HG03139 (cell line): ENCODE measurements around the gene COQ8A.
"Not testable (repeated sequence)": the region's sequence is repeated elsewhere in the genome, so short reads cannot be mapped to it uniquely, and the experiment has no call there.

Experiments used
- ATAC-seq: cut with Tn5 transposase; IDR thresholded peaks from one replicate; pipeline ENCODE4 v1.9.1; 2021; ENCODE audit not compliant: unreplicated experiment

The COQ8A gene

DNA sequence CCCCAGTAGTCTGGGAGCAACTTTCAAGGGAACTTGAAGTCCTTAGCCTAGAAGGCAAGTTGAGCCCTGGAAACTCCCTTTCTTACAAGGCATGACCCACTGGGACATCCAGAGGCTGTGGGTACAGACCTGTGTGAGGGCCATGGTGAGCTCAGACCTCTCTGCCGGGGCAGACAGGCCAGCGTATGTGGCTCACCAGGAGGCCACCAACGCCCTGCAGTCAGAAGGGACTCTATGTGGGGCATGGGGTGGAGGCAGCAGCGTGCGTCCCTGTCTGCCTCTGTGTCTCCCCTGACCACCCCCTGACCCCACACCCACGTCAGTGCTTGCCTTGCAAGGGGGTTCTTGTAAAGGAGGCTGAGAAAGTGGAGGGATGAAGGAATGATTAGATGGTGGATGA, 10.8 kb downstream of the COQ8A start:
- ATAC-seq = no peak

DNA sequence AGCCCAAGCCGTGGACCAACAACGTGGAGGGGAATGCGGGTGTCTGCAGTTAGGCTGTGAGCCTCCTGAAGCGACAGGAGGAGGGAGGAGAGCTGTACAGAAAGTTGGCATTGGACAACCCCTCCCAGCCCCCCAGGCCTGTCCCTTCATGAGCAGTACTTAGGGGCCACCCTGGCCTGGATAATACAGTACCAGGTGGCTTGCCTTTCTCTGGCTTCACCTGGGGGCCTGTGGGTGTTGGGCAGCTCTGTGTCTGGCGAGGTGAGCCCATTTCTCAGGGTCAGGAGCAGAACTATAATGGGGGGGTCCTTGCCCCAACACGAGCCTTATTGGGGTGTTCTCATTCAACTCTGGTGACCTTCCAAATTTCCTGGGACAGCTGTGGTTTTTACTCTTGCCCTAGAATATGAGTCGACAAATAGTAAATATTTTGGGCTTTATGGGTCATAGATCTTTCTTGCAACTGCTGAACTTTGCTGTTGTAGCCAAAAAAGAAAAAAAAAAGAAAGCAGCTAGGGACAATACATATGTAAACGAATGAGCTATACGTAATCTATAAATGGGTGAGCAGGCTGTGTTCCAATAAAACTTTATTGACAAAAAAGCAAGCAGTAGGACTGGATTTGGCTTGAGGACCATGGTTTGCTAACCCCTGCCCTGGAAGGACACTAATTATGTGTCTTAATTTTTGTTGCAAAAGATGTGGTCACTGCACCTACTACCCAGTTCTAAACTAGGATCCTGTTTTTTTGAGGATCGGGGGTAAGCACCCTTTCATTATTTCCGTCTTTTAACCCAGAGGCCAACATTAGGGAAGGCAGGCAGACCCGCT, 11.4 kb downstream of the COQ8A start:
- no peak for ATAC-seq

- no peak for ATAC-seq
Observed at GRCh38 chr1:226952118-226952441, 12.0 kb downstream of the COQ8A start.

DNA sequence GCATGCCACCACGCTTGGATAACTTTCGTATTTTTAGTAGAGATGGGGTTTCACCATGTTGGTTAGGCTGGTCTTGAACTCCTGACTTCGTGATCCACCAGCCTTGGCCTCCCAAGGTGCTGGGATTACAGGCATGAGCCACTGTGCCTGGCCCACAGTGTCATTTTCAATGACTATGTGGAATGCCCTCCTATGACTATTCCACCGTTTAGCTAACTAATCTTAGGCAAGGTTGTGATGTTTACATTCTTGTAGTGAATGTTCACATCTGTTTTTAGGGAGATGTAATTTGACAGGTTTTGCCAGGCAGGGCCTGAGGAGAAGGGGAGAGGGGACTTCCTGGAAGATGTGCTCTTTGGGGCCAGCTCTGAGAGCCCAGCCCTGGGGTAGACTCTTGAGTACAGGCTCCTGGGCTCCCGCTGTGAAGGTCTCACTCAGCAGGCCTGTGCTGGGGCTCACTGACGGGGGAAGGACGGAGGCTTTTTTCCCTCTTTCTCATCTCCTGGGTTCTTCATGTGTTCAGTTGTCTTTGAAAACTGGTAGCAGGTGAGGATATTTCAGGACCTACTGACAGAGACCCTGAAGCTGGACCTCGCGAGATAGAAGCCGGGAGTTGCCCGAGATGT, 13.2 kb downstream of the COQ8A start:
- ATAC-seq = no peak

GRCh38 chr1:226954337-226954736, 14.2 kb downstream of the COQ8A start:
- no peak for ATAC-seq

GRCh38 chr1:226954777-226955176, 14.7 kb downstream of the COQ8A start:
- no peak for ATAC-seq

GRCh38 chr1:226955857-226956256, 15.8 kb downstream of the COQ8A start:
- not testable (repeated sequence) for ATAC-seq

DNA sequence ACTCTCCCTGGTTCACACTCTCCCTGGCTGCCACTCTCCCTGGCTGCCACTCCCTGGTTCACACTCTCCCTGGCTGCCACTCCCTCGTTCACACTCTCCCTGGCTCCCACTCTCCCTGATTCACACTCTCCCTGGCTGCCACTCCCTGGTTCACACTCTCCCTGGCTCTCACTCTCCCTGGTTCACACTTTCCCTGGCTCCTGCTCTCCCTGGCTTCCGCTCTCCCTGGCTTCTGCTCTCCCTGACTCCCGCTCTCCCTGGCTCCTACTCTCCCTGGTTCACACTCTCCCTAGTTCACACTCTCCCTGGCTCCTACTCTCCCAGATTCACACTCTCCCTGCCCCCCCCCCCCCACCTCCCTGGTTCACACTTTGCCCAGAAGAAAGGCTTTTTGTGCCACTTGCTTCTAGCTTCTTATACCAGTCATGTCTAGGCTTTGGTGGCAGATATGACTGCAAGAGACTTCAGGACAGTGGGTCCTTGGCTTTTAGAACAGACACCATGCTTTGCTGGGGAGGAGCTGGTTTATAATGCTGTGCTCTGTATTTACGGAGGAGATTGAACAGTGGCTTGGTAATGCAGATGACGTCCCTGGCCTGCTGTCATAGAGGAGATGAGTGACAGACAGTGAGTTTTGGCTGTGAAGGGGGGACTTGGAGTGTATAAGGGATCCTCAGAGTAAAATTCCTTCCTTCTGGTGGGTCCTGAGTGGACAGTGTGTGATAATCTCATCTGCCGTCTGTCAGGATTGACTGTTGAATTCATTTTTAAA, 17.0 kb downstream of the COQ8A start:
- ATAC-seq = no peak

DNA sequence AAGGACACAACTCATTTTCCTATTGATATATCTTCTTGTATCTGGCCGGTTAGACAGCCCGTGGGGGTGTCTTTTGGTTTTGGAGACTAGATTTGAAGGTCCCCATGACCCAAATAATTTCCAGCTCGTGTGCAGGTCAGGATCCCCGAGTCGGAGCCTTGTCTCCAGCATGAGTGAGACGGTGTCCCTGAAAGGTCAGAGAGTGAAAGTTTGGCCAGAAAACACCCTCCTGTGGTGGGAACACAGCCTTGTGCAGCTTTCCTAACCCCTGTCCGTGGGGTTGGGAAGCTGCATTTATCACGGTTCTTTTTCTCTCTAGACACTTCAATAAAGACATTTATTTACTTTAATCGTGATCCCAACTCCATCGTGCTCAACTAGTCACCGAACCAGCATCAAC, 17.6 kb downstream of the COQ8A start:
- ATAC-seq = no peak

- ATAC-seq = no peak
Observed at GRCh38 chr1:226958300-226958699, 18.2 kb downstream of the COQ8A start.

- ATAC-seq = no peak
Observed at GRCh38 chr1:226960256-226960655, 20.2 kb downstream of the COQ8A start.

DNA sequence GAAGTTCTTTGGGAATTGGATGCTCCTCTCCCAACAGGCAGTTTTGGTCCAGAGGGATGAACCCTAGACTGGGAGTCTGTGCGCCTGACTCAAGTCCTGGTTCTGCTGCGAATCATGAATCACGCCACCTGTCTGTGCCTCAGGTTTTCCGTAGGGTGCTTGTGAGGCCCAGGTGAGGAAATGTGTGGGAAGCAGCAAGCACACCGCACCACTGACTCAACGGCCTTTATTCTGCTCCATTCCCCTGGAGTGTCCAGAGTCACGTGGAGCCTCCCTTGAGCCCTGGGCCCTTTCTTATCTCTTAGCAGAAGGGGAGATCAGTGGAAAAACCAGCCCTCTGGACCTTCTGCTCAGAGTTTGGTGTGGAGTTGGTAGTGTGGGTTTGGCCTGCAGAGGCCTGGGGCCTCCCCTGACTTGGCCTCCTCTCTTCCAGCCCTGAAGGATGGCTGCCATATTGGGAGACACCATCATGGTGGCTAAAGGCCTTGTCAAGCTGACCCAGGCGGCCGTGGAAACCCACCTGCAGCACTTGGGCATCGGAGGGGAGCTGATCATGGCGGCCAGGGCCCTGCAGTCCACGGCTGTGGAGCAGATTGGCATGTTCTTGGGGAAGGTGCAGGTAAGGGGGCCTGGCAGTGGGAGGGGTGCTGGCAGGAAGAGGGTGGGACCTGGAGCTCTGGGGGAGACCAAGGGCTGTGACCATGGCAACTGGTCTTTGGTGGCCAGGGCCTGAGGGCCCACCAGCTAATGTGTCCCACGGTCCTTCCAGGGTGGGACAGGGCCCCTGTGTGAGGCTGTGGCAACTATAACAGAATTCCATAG, 21.1 kb downstream of the COQ8A start:
- no peak for ATAC-seq

DNA sequence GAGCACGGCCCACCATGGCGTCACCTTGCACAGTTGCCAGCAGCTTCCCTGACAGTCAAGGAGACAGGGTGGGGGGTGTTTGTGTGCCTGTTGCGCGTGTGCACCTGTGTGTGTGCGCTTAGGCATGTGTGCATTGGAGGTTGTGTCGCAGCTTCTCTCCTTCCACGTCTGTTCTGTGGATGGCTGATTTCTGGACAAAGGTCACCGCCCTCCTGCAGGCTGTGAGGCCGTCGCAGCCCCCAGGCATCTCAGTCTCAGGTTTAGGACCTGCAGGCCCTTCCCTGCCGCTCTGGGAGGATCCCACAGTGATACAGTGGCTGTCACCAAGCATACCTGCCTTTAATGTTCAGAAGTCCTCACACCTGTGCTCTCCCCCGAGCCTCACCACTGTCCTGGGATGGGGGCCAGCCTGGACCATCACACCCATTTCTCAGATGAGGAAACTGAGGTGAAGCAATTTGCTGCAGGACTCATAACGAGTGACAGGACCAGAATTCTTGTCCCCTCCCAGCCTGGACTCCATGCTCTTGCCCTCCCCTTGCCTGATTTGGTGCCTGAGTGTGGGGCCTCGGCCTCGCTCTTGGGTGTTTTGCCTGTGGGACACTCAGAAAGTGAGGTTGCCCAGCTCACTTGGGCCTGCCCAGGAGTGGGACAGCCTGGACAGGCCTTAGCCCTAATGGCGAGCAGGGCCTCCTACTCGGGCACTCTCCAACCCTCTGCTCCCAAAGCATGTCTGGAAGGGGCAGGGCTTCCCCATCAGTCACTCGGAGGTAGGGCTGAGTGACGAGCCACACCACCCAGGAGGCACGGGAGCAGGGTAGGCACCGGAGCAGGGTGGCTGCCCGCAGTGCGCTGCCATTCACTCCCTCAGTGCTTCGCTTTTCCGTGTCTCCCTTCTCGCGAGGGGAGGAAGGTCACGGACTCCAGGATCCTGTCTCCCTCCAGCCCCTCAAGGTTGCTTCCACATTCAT, 22.6 kb downstream of the COQ8A start:
- ATAC-seq = no peak

DNA sequence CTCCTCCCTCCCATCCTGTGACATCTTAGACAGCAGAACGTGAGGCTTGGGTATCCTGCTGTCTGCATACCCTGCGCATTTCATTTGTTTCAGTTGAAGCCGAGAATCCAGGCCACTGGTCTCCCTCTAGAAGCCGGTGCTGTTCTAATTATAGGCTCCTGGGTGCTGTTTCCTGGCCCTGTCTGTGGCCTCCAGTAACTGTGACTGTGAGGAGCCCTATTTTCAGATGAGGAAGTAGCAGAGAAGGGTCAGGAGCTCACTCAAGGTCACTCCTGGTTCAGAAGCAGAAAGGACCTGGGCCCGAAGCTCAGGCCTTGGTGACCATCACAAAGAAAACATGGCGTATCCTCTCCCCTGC, 24.0 kb downstream of the COQ8A start:
- ATAC-seq = no peak

DNA sequence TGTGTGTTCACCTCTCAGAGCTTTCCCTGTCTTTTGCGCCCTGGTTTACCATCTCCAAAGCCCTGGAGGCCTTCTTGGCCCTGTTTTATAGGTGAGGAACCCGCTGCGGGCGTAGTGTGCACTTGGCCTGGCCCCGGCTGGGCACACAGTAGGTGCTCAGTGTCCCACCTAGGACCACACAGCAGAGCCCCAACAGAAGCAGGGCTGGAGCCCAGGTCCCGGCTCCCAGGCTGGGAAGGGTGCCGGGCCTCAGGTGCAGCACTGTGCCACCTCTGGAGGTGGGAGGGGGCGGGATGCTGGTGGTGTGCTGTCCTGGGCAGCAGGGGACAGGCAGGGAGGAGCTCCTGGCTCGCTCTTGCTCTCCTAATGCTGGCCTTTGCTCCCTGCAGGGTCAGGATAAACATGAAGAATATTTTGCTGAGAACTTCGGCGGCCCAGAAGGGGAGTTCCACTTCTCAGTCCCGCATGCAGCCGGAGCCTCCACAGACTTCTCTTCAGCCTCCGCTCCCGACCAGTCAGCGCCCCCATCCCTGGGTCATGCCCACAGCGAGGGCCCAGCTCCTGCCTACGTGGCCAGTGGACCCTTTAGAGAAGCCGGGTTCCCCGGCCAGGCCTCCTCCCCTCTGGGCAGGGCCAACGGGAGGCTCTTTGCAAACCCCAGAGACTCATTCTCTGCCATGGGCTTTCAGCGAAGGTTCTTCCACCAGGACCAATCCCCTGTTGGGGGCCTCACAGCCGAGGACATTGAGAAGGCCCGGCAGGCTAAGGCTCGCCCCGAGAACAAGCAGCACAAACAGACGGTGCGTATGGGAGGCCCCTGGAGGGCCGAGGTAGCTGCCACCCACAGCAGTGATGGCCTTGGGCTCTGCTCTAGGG, 24.8 kb downstream of the COQ8A start:
- ATAC-seq = no peak

- ATAC-seq = no peak
Observed at GRCh38 chr1:226965581-226966440, 25.7 kb downstream of the COQ8A start.

GRCh38 chr1:226966683-226967082, 26.6 kb downstream of the COQ8A start:
- no peak for ATAC-seq

DNA sequence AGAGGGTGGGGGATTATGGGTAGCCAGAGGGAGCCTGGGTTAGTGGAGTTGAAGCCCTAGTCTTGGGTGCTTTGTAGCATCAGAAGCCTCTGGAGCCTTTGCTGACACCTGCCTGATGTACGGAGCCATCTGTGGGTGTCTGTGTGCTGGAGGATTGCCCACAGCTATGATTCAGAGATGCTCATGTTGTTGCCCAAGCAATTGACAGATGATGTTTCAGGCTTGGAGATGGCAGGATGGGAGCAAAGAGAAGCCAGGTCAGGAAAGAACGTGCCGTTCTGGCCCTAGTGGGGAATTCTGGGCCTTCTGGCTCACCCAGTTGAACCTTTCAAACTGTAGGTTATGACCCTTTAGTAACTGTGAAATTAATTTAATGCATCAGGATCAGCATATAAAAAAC, 27.6 kb downstream of the COQ8A start:
- no peak for ATAC-seq
